ENCODE measurements around the gene RELT.

Gene RELT

GRCh38 chr11:73399636-73400035 lies 23.4 kb downstream of the RELT start:
- TF ChIP-seq EZH2phosphoT487 (IDR thresholded peaks at IDR 0.05; ENCODE audit: borderline replicate concordance, low read length) (no peak), CTCF (IDR thresholded peaks at IDR 0.05; ENCODE audit: low read depth, low read length, poor library complexity, severe bottlenecking) (no peak)
- Histone ChIP-seq H3K79me2 (ENCODE audit: control insufficient read depth, low read length) (no peaks in the 10 kb centered on the region), H3K4me2 (ENCODE audit: low read length) (no peak overlapping the region), H3K4me3 (ENCODE audit: low read length) (no peak overlapping the region), H3K27me3 (ENCODE audit: control insufficient read depth, low read length) (no peaks in the 10 kb centered on the region), H3K4me1 (ENCODE audit: control insufficient read depth, low read length) (no peaks in the 10 kb centered on the region), H3K27ac (ENCODE audit: low read depth, low read length) (no peak overlapping the region), H4K20me1 (ENCODE audit: control insufficient read depth, insufficient read depth, low read depth, low read length) (no peaks in the 10 kb centered on the region), H3K9me3 (ENCODE audit: control insufficient read depth, insufficient read depth, low read length) (no peaks in the 10 kb centered on the region), H3K9me2 (replicated peaks; ENCODE audit: control insufficient read depth, low read length) (no peaks in the 10 kb centered on the region), H3F3A (ENCODE audit: control insufficient read depth, insufficient read depth) (peaks cover 4% of the 10 kb centered on the region; the same call in 1 of the 2 replicates), H3K36me3 (ENCODE audit: control insufficient read depth, low read length) (peaks cover 48% of the 10 kb centered on the region)

- Histone ChIP-seq H3K9me3 (ENCODE audit: control insufficient read depth, insufficient read depth, low read length) (no peaks in the 10 kb centered on the region), H3K4me2 (ENCODE audit: low read length) (no peak overlapping the region), H3K79me2 (ENCODE audit: control insufficient read depth, low read length) (no peaks in the 10 kb centered on the region), H3K4me3 (ENCODE audit: low read length) (no peak overlapping the region), H3K27ac (ENCODE audit: low read depth, low read length) (no peak overlapping the region), H3K4me1 (ENCODE audit: control insufficient read depth, low read length) (no peaks in the 10 kb centered on the region), H3F3A (ENCODE audit: control insufficient read depth, insufficient read depth) (peaks cover 4% of the 10 kb centered on the region; the same call in 1 of the 2 replicates), H3K27me3 (ENCODE audit: control insufficient read depth, low read length) (no peaks in the 10 kb centered on the region), H3K36me3 (ENCODE audit: control insufficient read depth, low read length) (peaks cover 48% of the 10 kb centered on the region), H4K20me1 (ENCODE audit: control insufficient read depth, insufficient read depth, low read depth, low read length) (no peaks in the 10 kb centered on the region), H3K9me2 (replicated peaks; ENCODE audit: control insufficient read depth, low read length) (no peaks in the 10 kb centered on the region)
- TF ChIP-seq EZH2phosphoT487 (IDR thresholded peaks at IDR 0.05; ENCODE audit: borderline replicate concordance, low read length): no peak
- TF ChIP-seq CTCF (IDR thresholded peaks at IDR 0.05; ENCODE audit: low read depth, low read length, poor library complexity, severe bottlenecking): no peak
Observed at GRCh38 chr11:73400293-73400692, 24.1 kb downstream of the RELT start.

- no peaks in the 10 kb centered on the region for H3K9me3 ChIP-seq (ENCODE audit: control insufficient read depth, insufficient read depth, low read length)
- H3F3A ChIP-seq (ENCODE audit: control insufficient read depth, insufficient read depth): peaks cover 4% of the 10 kb centered on the region; the same call in 1 of the 2 replicates
- H4K20me1 ChIP-seq (ENCODE audit: control insufficient read depth, insufficient read depth, low read depth, low read length): no peaks in the 10 kb centered on the region
- no peaks in the 10 kb centered on the region for H3K27me3 ChIP-seq (ENCODE audit: control insufficient read depth, low read length)
- no peaks in the 10 kb centered on the region for H3K4me1 ChIP-seq (ENCODE audit: control insufficient read depth, low read length)
- H3K9me2 ChIP-seq (replicated peaks; ENCODE audit: control insufficient read depth, low read length): no peaks in the 10 kb centered on the region
- no peak overlapping the region for H3K4me2 ChIP-seq (ENCODE audit: low read length)
- H3K4me3 ChIP-seq (ENCODE audit: low read length): no peak overlapping the region
- H3K27ac ChIP-seq (ENCODE audit: low read depth, low read length): no peak overlapping the region
- H3K36me3 ChIP-seq (ENCODE audit: control insufficient read depth, low read length): peaks cover 43% of the 10 kb centered on the region
- TF ChIP-seq EZH2phosphoT487 (IDR thresholded peaks at IDR 0.05; ENCODE audit: borderline replicate concordance, low read length): no peak
- no peak for TF ChIP-seq CTCF (IDR thresholded peaks at IDR 0.05; ENCODE audit: low read depth, low read length, poor library complexity, severe bottlenecking)
- H3K79me2 ChIP-seq (ENCODE audit: control insufficient read depth, low read length): no peaks in the 10 kb centered on the region
Observed at GRCh38 chr11:73401217-73401923, 25.2 kb downstream of the RELT start.

All from DOHH2 (cell line).